SIG-M5 (cell line): ENCODE results near the gene RAG1.
A peak's percentile ranks its signal among the peaks of the same experiment; 100 is the strongest.

Experiments
- DNase-seq: peaks from one replicate; lab custom pipeline; 2025; lab: John Stamatoyannopoulos, UW

The RAG1 gene

GRCh38 chr11:36590513-36590912 lies 22.7 kb downstream of the RAG1 start:
- no peak for DNase-seq

GRCh38 chr11:36591433-36591832 lies 23.6 kb downstream of the RAG1 start:
- no peak for DNase-seq

GRCh38 chr11:36594316-36594989 lies 26.6 kb downstream of the RAG1 start, which contains the start of gene IFTAP:
IFTAP (plus strand) TSS chr11:36594502; CDS start chr11:36610104, 15,602 bp downstream.
- DNase-seq: peak; percentile 11

GRCh38 chr11:36596880-36597279 lies 29.1 kb downstream of the RAG1 start:
- DNase-seq: no peak

- DNase-seq: no peak
Observed at GRCh38 chr11:36598051-36598450, 30.2 kb downstream of the RAG1 start, which contains the start of gene RAG2. RAG2 (minus strand) TSS chr11:36598236; CDS start chr11:36594168, 4,068 bp downstream.

- no peak for DNase-seq
Observed at GRCh38 chr11:36600180-36600579, 32.4 kb downstream of the RAG1 start.

GRCh38 chr11:36601155-36601554 lies 33.3 kb downstream of the RAG1 start:
- no peak for DNase-seq

GRCh38 chr11:36602135-36602534 lies 34.3 kb downstream of the RAG1 start:
- no peak for DNase-seq

GRCh38 chr11:36605221-36606216 lies 37.7 kb downstream of the RAG1 start:
- no peak for DNase-seq

- DNase-seq: no peak
Observed at GRCh38 chr11:36608491-36609199, 40.8 kb downstream of the RAG1 start.

GRCh38 chr11:36609383-36609782 lies 41.6 kb downstream of the RAG1 start:
- DNase-seq: no peak

- DNase-seq: no peak
Observed at GRCh38 chr11:36615826-36616225, 48.0 kb downstream of the RAG1 start.

- no peak for DNase-seq
Observed at GRCh38 chr11:36617543-36618362, 49.9 kb downstream of the RAG1 start.

GRCh38 chr11:36618363-36619047 lies 50.7 kb downstream of the RAG1 start:
- no peak for DNase-seq

- no peak for DNase-seq
Observed at GRCh38 chr11:36619502-36619901, 51.7 kb downstream of the RAG1 start.

GRCh38 chr11:36620246-36620645 lies 52.4 kb downstream of the RAG1 start:
- DNase-seq: no peak

- no peak for DNase-seq
Observed at GRCh38 chr11:36622431-36623136, 54.8 kb downstream of the RAG1 start.

- DNase-seq: no peak
Observed at GRCh38 chr11:36623494-36623893, 55.7 kb downstream of the RAG1 start.

GRCh38 chr11:36627006-36627405 lies 59.2 kb downstream of the RAG1 start:
- DNase-seq: no peak

GRCh38 chr11:36627471-36627870 lies 59.7 kb downstream of the RAG1 start:
- no peak for DNase-seq
